Uterus (tissue), 2 donors: ENCODE results near the gene JMY.

Experiments used
- CTCF ChIP-seq, 4 experiments: fragments of 200-600 bp in 2 of 4; fragments of 450-650 bp in 2 of 4; sonication (generic) in 2 of 4; IDR thresholded peaks; one replicate each; pipeline ENCODE4 v1.5.1; 2016 to 2019; ENCODE audit warnings: antibody characterized with exemption in 4 of 4, mild to moderate bottlenecking in 2 of 4, moderate library complexity in 1 of 4
- POLR2A ChIP-seq, 2 donors: fragments of 450-650 bp; IDR thresholded peaks; one replicate each; pipeline ENCODE4 v1.6.1; 2016; ENCODE audit warnings: antibody characterized with exemption in 2 of 2, mild to moderate bottlenecking in 1 of 2, moderate library complexity in 1 of 2

- TF ChIP-seq CTCF (IDR thresholded peaks at IDR 0.05), result no peak
- TF ChIP-seq POLR2A (IDR thresholded peaks at IDR 0.05), result no peak
These were observed 33.9 kb upstream of the JMY start for GRCh38 chr5:79202076-79202475.
